Measurements from ENCODE around the gene ADGRD2. TPM values are rescaled to one million over a fixed set of nuclear protein-coding genes. Genes with fewer than 3 reads are reported as not detected.

ADGRD2 gene
- total and polyA plus RNA-seq, 8 donors: 0.10 to 0.22 (median 0.16) TPM; not detected in 3

- H3K27me3 ChIP-seq: peaks cover 34 to 42% of the 10 kb centered on the region in 2 donors
- ATAC-seq: no peak
- intact Hi-C loops (cut with DNase I): no loop called here
- DNase-seq: peak in 1 of 4 donors; percentile 20
- H3K4me1 ChIP-seq: peaks cover 0 to 7% of the 10 kb centered on the region in 2 donors
- H3K27ac ChIP-seq: no peak overlapping the region
- no peaks in the 10 kb centered on the region for H3K36me3 ChIP-seq
- no peak for TF ChIP-seq CTCF (IDR thresholded peaks at IDR 0.05)
- H3K9me3 ChIP-seq: peaks cover 0 to 3% of the 10 kb centered on the region in 2 donors
- no peak overlapping the region for H3K4me3 ChIP-seq
Observed at GRCh38 chr9:124455820-124456219, 5.6 kb downstream of the ADGRD2 start.

- intact Hi-C loops (cut with DNase I): no loop called here
- H3K27me3 ChIP-seq: peaks cover 27 to 35% of the 10 kb centered on the region in 2 donors
- no peak overlapping the region for H3K4me3 ChIP-seq
- no peak overlapping the region for H3K27ac ChIP-seq
- DNase-seq: peak in 1 of 4 donors; percentile 61
- peaks cover 0 to 5% of the 10 kb centered on the region in 2 donors for H3K4me1 ChIP-seq
- ATAC-seq: no peak
- peaks cover 0 to 3% of the 10 kb centered on the region in 2 donors for H3K9me3 ChIP-seq
- no peak for TF ChIP-seq CTCF (IDR thresholded peaks at IDR 0.05)
- H3K36me3 ChIP-seq: no peaks in the 10 kb centered on the region
Observed at GRCh38 chr9:124456341-124457078, 6.3 kb downstream of the ADGRD2 start.

GRCh38 chr9:124457079-124457886 lies 7.0 kb downstream of the ADGRD2 start:
- Histone ChIP-seq H3K27me3 (peaks cover 19 to 27% of the 10 kb centered on the region in 2 donors), H3K36me3 (no peaks in the 10 kb centered on the region), H3K4me3 (no peak overlapping the region), H3K4me1 (peaks cover 0 to 5% of the 10 kb centered on the region in 2 donors), H3K27ac (no peak overlapping the region), H3K9me3 (peaks cover 0 to 3% of the 10 kb centered on the region in 2 donors)
- no peak for TF ChIP-seq CTCF (IDR thresholded peaks at IDR 0.05)
- ATAC-seq (no peak), DNase-seq (peak in 1 of 4 donors; percentile 58)
- intact Hi-C loops (cut with DNase I): no loop called here

GRCh38 chr9:124457887-124458431 lies 7.7 kb downstream of the ADGRD2 start:
- H3K9me3 ChIP-seq: peaks cover 0 to 3% of the 10 kb centered on the region in 2 donors
- TF ChIP-seq CTCF (IDR thresholded peaks at IDR 0.05): no peak
- intact Hi-C loops (cut with DNase I): no loop called here
- no peak overlapping the region for H3K4me3 ChIP-seq
- no peak overlapping the region for H3K27ac ChIP-seq
- DNase-seq (peak in 1 of 4 donors; percentile 33), ATAC-seq (no peak)
- H3K4me1 ChIP-seq: peaks cover 0 to 5% of the 10 kb centered on the region in 2 donors
- H3K27me3 ChIP-seq: peaks cover 13 to 20% of the 10 kb centered on the region in 2 donors
- no peaks in the 10 kb centered on the region for H3K36me3 ChIP-seq

GRCh38 chr9:124458441-124458840 lies 8.2 kb downstream of the ADGRD2 start:
- Histone ChIP-seq H3K36me3 (no peaks in the 10 kb centered on the region), H3K27ac (no peak overlapping the region), H3K4me3 (no peak overlapping the region), H3K27me3 (peaks cover 8 to 15% of the 10 kb centered on the region in 2 donors), H3K9me3 (peaks cover 0 to 3% of the 10 kb centered on the region in 2 donors), H3K4me1 (peaks cover 0 to 1% of the 10 kb centered on the region in 2 donors)
- TF ChIP-seq CTCF (IDR thresholded peaks at IDR 0.05): no peak
- ATAC-seq (no peak), DNase-seq (peak in 1 of 4 donors; percentile 47)
- intact Hi-C loops (cut with DNase I): no loop called here
